ENCODE measurements around the gene GYG2. TPM values are rescaled to one million over a fixed set of nuclear protein-coding genes. Genes with fewer than 3 reads are reported as not detected.

Gene GYG2
- total RNA-seq, 1 donor from 2014 or later, result 44.4 TPM

DNA sequence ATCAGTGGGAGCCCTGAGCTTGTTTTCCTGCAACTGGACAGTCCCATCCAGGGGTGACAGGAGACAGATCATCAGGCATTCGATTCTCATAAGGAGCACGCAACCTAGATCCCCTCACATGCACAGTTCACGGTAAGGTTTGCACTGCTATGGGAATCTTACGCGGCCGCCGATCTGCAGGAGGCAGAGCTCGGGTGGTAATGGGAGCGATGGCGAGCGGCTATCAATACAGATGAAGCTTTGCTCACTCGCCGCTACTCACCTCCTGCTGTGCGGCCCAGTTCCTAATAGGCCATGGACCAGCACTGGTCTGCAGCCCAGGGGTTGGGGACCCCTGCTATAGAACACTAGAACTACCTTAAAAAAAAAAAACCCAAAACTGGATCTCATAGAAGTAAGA, 55.0 kb downstream of the GYG2 start:
- Histone ChIP-seq H3K27me3 (no peaks in the 10 kb centered on the region), H3K36me3 (no peaks in the 10 kb centered on the region), H3K4me1 (no peaks in the 10 kb centered on the region), H3K9ac (no peak overlapping the region), H3K4me3 (no peak overlapping the region), H3K79me2 (ENCODE audit: low read depth) (no peaks in the 10 kb centered on the region), H4K20me1 (ENCODE audit: low read depth) (no peaks in the 10 kb centered on the region), H3K9me3 (ENCODE audit: low read depth) (no peaks in the 10 kb centered on the region), H3F3A (ENCODE audit: low read depth) (no peaks in the 10 kb centered on the region), H3K4me2 (no peak overlapping the region), H3K27ac (no peak overlapping the region), H2AFZ (replicated peaks) (no peak overlapping the region)
- peaks cover 37% of the 10 kb centered on the region for H3K36me3 Mint-ChIP-seq
- peaks cover 14% of the 10 kb centered on the region for H3K4me1 Mint-ChIP-seq
- TF ChIP-seq EZH2 (IDR thresholded peaks at IDR 0.05) (no peak), EZH2phosphoT487 (IDR thresholded peaks at IDR 0.05) (no peak)
- TF ChIP-seq, protein P1, sequence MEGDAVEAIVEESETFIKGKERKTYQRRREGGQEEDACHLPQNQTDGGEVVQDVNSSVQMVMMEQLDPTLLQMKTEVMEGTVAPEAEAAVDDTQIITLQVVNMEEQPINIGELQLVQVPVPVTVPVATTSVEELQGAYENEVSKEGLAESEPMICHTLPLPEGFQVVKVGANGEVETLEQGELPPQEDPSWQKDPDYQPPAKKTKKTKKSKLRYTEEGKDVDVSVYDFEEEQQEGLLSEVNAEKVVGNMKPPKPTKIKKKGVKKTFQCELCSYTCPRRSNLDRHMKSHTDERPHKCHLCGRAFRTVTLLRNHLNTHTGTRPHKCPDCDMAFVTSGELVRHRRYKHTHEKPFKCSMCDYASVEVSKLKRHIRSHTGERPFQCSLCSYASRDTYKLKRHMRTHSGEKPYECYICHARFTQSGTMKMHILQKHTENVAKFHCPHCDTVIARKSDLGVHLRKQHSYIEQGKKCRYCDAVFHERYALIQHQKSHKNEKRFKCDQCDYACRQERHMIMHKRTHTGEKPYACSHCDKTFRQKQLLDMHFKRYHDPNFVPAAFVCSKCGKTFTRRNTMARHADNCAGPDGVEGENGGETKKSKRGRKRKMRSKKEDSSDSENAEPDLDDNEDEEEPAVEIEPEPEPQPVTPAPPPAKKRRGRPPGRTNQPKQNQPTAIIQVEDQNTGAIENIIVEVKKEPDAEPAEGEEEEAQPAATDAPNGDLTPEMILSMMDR (IDR thresholded peaks at IDR 0.05), result no peak
- H3K4me3 Mint-ChIP-seq, result no peak overlapping the region
- H3K27me3 Mint-ChIP-seq (ENCODE audit: insufficient read depth, low read depth), result peaks cover 3% of the 10 kb centered on the region
- H3K9me3 Mint-ChIP-seq, result peaks cover 3% of the 10 kb centered on the region
- no peak overlapping the region for H3K27ac Mint-ChIP-seq
- no peak for DNase-seq (ENCODE audit: low spot score)

DNA sequence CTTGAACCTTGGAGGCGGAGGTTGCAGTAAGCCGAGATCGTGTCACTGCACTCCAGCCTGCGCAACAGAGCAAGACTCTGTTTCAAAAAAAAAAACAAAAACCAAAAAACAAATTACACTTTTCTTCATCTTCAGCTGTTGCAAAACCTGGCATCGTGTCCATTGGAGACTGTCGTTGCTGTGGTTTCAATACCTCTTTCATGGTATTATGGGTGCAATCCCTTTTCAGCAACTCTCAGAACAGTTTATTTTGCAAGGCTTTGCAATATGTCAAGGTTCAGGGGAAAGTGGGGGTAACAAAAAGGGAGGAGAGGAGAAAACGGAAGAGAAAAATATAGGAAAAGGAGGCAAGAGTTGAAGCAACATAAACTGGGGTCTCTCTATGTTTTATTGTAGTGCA, 59.6 kb downstream of the GYG2 start:
- Histone ChIP-seq H3K4me3 (no peak overlapping the region), H2AFZ (replicated peaks) (no peak overlapping the region), H3K27ac (no peak overlapping the region), H4K20me1 (ENCODE audit: low read depth) (no peaks in the 10 kb centered on the region), H3K9me3 (ENCODE audit: low read depth) (no peaks in the 10 kb centered on the region), H3K27me3 (no peaks in the 10 kb centered on the region), H3K4me1 (peaks cover 22% of the 10 kb centered on the region), H3K4me2 (no peak overlapping the region), H3K9ac (no peak overlapping the region), H3K79me2 (ENCODE audit: low read depth) (no peaks in the 10 kb centered on the region), H3F3A (ENCODE audit: low read depth) (peaks cover 36% of the 10 kb centered on the region), H3K36me3 (no peaks in the 10 kb centered on the region)
- peaks cover 3% of the 10 kb centered on the region for H3K27me3 Mint-ChIP-seq (ENCODE audit: insufficient read depth, low read depth)
- H3K9me3 Mint-ChIP-seq, result peaks cover 2% of the 10 kb centered on the region
- H3K27ac Mint-ChIP-seq, result no peak overlapping the region
- TF ChIP-seq EZH2 (IDR thresholded peaks at IDR 0.05), result no peak
- TF ChIP-seq, protein P1 (IDR thresholded peaks at IDR 0.05), result no peak
- TF ChIP-seq EZH2phosphoT487 (IDR thresholded peaks at IDR 0.05), result no peak
- H3K4me1 Mint-ChIP-seq, result peaks cover 39% of the 10 kb centered on the region
- DNase-seq (ENCODE audit: low spot score), result no peak
- H3K4me3 Mint-ChIP-seq, result no peak overlapping the region
- peaks cover 19% of the 10 kb centered on the region for H3K36me3 Mint-ChIP-seq

DNA sequence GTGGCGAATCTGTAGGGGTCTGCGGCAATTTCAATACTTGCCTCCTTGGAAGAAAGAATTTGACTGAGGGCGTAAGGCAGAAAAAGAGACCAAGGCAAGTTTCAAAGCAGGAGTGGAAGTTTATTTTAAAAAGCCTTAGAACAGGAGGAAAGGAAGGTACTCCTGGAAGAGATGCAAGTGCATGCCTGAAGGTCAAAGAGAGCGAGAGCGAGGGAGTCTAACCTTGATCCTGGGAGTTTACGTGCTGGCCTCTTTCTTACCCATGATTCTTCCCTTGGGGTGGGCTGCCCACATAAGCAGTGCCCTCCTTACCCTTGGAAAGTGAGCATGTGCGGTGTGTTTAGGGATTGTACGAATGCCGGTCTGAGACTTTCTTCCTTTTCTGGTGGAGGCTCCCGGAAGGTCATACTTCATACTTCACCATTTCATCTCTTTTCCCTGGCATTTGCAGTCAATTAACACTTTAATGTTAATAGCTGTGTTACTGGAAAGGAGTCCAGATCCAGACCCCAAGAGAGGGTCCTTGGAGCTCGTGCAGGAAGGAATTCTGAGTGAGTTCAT, 60.4 kb downstream of the GYG2 start:
- Histone ChIP-seq H3K79me2 (ENCODE audit: low read depth) (no peaks in the 10 kb centered on the region), H2AFZ (replicated peaks) (no peak overlapping the region), H3K4me1 (peaks cover 22% of the 10 kb centered on the region), H3K27ac (no peak overlapping the region), H3K9me3 (ENCODE audit: low read depth) (no peaks in the 10 kb centered on the region), H3K4me3 (no peak overlapping the region), H4K20me1 (ENCODE audit: low read depth) (no peaks in the 10 kb centered on the region), H3K4me2 (no peak overlapping the region), H3K9ac (no peak overlapping the region), H3K36me3 (no peaks in the 10 kb centered on the region), H3K27me3 (no peaks in the 10 kb centered on the region), H3F3A (ENCODE audit: low read depth) (peaks cover 36% of the 10 kb centered on the region)
- no peak for DNase-seq (ENCODE audit: low spot score)
- Mint-ChIP-seq H3K27me3 (ENCODE audit: insufficient read depth, low read depth) (peaks cover 3% of the 10 kb centered on the region), H3K9me3 (peaks cover 2% of the 10 kb centered on the region), H3K4me1 (peaks cover 39% of the 10 kb centered on the region), H3K4me3 (no peak overlapping the region), H3K36me3 (peaks cover 19% of the 10 kb centered on the region), H3K27ac (no peak overlapping the region)
- TF ChIP-seq EZH2phosphoT487 (IDR thresholded peaks at IDR 0.05) (no peak), EZH2 (IDR thresholded peaks at IDR 0.05) (no peak)
- TF ChIP-seq, protein P1 (IDR thresholded peaks at IDR 0.05), result no peak

All from neural progenitor cell (in vitro differentiated cells).